ENCODE measurements around the gene MAP3K2.

Gene MAP3K2

DNA sequence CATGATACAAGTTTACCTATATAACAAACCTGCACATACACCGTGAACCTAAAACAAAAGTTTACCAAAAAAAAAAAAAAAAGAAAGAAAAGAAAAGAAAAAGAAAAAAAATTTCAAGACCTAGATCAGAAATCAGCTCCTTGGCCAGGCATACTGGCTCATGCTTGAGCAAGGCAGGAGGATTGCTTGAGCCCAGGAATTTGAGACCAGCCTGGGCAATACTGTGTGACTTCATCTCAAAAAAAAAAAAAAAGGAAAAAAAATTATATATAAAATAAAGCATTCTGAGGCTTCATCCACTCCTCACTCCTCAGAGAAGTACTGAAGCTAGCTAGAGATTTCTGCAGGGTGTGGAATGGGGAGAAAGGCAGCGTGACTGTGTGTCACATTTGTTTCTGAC is 18.7 kb upstream of the MAP3K2 start:
- in situ Hi-C loops (cut with HindIII; ENCODE audit: low sequenced_read_pairs) = no loop called here
- TF ChIP-seq, protein P1, sequence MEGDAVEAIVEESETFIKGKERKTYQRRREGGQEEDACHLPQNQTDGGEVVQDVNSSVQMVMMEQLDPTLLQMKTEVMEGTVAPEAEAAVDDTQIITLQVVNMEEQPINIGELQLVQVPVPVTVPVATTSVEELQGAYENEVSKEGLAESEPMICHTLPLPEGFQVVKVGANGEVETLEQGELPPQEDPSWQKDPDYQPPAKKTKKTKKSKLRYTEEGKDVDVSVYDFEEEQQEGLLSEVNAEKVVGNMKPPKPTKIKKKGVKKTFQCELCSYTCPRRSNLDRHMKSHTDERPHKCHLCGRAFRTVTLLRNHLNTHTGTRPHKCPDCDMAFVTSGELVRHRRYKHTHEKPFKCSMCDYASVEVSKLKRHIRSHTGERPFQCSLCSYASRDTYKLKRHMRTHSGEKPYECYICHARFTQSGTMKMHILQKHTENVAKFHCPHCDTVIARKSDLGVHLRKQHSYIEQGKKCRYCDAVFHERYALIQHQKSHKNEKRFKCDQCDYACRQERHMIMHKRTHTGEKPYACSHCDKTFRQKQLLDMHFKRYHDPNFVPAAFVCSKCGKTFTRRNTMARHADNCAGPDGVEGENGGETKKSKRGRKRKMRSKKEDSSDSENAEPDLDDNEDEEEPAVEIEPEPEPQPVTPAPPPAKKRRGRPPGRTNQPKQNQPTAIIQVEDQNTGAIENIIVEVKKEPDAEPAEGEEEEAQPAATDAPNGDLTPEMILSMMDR (IDR thresholded peaks at IDR 0.05; ENCODE audit: low read depth, low read length, missing control alignments) = no peak
- no peak for DNase-seq (ENCODE audit: low read depth)
- no peak overlapping the region for H3K4me3 ChIP-seq (ENCODE audit: low read depth, low read length)

DNA sequence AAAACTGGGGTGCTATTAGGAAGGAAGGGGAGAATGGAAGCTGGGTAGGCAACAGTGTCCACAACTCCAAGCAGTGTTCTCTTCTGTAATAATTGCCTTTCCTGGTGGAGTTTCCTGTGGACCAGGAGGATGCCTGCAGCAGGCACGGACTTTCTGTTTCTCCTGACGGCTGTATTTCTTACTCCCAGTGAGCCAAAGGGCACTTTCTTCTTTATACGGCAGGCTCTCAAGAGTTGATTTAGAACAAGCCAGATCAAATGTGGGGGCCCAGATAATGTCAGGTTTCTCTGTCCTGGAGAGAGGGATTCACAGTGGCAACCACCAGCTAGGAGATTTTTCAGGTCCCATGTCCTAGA is 17.5 kb upstream of the MAP3K2 start:
- no peak overlapping the region for H3K4me3 ChIP-seq (ENCODE audit: low read depth, low read length)
- in situ Hi-C loops (cut with HindIII; ENCODE audit: low sequenced_read_pairs) = no loop called here
- TF ChIP-seq, protein P1 (IDR thresholded peaks at IDR 0.05; ENCODE audit: low read depth, low read length, missing control alignments) = no peak
- DNase-seq (ENCODE audit: low read depth) = no peak

DNA sequence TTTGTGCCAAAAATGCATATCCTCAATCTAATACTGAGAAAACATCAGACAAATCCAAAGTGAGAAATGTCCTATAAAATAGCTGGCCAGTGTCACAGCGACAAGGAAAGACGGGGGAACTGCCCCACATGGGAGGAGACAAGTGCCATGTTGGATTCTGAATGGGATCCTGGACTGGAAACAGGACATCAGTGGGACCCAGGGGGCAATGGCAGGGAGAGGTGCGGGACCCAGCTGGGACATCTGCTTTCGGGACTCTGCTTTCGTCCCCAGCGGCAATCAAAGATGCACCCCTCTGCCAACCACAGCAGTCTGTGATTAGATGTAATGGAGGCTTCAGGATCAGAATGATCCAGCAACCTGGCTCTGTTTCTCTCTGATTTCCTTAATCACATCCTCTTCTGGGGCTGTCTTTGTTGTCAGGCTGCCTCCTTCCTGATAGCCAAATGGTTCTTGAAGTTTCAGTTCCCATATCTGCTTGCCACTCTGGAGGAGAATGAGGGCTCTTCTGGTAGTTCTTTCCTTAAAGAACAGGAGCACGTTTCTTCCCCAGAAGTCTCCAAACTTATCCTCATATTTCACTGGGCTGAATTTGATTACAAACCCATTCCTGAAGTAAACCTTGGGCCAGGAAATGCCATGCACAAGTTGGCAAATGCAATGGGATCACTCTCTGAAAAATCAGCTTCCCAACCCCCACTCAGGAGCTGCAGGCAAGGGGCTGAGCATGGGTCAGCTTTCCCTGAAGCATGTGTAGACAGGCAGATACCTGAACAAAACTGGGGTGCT is 16.9 kb upstream of the MAP3K2 start:
- in situ Hi-C loops (cut with HindIII; ENCODE audit: low sequenced_read_pairs) = no loop called here
- TF ChIP-seq, protein P1 (IDR thresholded peaks at IDR 0.05; ENCODE audit: low read depth, low read length, missing control alignments) = no peak
- DNase-seq (ENCODE audit: low read depth) = no peak
- H3K4me3 ChIP-seq (ENCODE audit: low read depth, low read length) = no peak overlapping the region

DNA sequence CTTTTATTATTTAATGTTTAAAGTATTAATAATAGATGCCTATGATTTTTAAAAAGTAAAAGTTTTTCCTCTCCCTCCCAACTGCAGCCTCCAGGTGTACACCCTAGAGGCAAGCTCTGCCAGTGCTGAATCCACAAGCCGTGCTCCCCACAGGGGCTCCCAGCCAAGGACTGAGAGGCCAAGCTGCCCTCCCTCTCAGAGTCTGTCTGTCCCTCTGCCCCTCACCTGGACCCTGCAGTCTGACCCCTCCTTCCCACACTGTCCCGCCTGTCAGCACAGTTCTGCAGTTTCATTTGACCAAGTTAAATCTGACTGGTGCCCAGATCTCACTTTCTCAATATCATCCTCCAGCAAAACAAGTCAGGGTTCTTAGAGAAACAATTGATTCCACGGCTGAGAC is 15.7 kb upstream of the MAP3K2 start:
- in situ Hi-C loops (cut with HindIII; ENCODE audit: low sequenced_read_pairs) = no loop called here
- TF ChIP-seq, protein P1 (IDR thresholded peaks at IDR 0.05; ENCODE audit: low read depth, low read length, missing control alignments) = no peak
- H3K4me3 ChIP-seq (ENCODE audit: low read depth, low read length) = no peak overlapping the region
- no peak for DNase-seq (ENCODE audit: low read depth)

DNA sequence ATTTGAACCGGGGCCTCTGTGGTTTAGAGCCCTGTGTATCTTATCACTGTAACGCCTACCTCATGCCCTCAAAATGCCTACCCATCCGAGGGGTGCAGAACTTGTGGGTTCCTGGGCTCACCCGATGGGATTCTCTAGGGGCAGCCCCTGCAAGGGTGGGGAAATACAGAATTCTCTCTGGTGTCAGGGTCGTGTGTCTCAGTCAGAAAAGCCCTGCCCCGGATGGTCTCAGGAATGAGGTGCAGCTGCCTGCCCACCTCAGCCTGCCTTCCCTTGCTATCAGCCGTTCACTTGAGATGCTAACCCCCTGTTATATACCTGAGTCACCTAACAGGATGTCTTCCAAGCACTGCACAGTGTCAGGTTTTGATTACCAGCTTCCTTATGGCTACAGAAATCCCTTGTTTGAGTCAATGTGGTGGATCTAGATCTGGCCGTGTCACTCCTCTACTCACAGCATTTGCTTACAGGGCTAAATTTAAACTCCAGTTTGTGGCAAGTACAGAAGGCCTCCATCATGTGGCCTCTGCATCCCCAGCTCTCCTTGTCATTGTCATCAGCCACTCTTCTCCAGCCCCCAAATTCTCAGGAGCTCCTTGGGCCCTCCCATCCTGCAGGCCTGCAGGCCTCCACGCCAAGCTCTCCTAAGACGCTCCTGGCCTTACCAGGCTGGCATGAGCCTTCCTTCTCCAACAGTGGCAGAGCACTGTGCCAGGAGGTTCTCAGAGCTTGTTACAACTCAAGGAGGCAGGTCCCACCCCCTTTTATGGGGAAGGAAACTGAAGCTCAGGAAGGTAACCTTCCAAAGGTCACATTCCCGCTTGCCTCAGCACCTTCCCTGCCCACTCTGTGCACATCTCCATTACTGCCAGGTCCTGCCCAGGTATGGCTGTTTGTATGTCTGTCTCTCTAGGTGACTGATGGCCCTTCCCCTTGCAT is 14.3 kb upstream of the MAP3K2 start:
- H3K4me3 ChIP-seq (ENCODE audit: low read depth, low read length) = no peak overlapping the region
- in situ Hi-C loops (cut with HindIII; ENCODE audit: low sequenced_read_pairs) = no loop called here
- TF ChIP-seq, protein P1 (IDR thresholded peaks at IDR 0.05; ENCODE audit: low read depth, low read length, missing control alignments) = no peak
- DNase-seq (ENCODE audit: low read depth) = no peak

DNA sequence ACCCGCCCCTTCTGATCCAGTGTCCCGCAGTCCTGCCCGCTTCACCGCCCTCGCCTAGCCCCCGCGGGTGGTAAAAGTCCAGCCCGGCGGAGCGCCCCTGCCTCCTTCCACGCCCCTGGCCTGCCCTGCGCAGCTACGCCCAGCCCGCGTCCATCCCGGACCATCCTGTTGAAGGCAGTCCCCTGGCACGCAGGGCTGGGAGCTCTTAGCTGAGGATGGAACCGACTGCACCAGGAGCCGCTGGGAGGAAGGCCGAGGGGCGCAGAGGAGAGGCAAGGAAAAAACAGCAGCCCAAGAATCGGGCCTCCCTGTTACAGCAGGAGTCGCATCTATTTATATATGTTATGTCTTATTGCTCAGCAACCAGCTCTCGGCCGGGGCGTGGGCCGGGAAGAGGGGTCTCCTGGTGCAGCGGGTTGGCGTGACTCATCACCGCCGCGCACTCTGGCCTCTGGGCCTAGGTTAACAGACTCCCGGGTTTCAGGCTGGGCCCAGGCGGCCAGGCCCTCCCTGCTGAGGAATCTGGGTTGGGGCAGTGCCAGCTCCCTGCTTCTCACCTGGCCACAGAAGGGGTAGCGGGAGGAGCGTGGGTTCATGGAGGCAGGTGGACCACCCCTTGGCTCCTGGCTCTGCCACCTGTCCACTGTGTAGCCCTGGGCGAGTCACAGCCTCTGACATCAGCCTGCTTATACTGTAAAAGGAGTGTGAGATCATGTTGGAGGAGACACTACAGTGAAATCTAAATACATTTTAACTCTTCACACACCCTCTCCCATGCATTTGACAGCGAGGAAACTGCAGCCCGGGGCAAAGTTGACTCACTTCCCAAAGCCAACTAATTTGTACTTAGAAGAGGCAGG is 13.4 kb upstream of the MAP3K2 start:
- no peak for DNase-seq (ENCODE audit: low read depth)
- H3K4me3 ChIP-seq (ENCODE audit: low read depth, low read length) = no peak overlapping the region
- TF ChIP-seq, protein P1 (IDR thresholded peaks at IDR 0.05; ENCODE audit: low read depth, low read length, missing control alignments) = no peak
- in situ Hi-C loops (cut with HindIII; ENCODE audit: low sequenced_read_pairs) = no loop called here

All from astrocyte of the cerebellum (primary cell).